ENCODE measurements around the gene NOX4.
"Not testable (repeated sequence)": the region's sequence is repeated elsewhere in the genome, so short reads cannot be mapped to it uniquely, and the experiment has no call there.

Gene NOX4

DNA sequence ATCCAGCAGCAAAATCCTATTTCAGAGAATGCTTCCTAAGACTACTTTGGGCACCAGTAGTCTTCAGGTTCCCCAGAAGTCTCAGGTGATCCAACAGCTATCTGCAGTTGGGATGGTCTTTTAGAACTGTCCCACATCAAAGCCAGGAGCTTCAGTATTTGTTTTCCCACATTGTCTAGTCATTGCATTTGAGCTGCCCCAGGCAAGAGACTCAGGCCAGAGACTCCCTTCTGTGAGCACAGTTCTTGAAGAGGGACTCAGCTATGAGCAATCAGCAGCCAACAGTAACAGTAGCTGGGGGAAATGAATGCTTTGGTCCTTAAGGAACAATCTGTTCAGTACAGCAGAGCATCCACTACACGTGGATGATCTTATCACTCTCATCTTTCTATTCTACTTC is 188.1 kb downstream of the NOX4 start:
- DNase-seq (ENCODE audit: low read depth) = not testable (repeated sequence)

DNA sequence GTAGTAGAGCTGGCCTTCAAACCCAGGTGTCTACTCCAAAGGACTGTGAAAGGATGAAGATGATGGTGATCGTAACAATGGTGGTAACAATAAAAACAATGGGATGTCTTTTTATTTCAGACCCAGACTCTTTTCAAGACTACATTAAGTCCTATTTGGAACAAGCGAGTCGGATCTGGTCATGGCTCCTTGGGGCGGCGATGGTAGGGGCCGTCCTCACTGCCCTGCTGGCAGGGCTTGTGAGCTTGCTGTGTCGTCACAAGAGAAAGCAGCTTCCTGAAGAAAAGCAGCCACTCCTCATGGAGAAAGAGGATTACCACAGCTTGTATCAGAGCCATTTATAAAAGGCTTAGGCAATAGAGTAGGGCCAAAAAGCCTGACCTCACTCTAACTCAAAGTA is 196.2 kb downstream of the NOX4 start:
- not testable (repeated sequence) for DNase-seq (ENCODE audit: low read depth)

DNA sequence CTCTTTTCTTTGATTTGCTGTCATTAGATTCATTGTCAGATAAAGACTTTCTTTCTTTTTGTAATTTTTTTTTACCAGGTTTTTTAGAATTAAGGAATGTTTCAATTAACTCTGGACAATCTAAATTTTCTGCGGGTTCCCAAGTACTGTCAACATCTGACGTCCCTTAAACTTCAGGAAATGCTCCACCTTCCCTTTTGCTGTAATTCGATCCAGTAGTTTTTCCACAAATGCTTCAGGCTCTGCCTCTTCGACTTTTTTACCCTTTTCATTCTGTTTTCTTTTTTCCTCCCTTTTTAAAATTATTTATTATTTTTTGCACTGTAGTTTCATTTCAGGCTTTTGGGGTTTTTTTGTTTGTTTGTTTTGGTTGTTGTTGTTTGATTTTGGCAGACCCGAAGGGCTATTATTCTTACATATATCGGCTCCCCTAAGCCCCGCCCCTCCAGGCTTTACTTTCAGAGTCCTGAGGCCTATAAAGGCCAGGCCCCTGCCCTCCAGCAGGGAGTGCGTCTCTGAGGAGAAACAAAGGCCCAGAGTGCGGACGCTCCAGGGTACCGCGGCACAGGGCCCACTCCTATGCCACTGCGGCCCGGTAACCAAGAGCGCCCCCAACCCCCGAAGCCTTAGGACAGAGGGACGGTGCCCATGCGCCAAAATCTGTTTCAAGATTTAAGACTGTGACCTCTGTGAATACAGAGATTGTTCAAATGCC is 197.1 kb downstream of the NOX4 start:
- DNase-seq (ENCODE audit: low read depth) = no peak

DNA sequence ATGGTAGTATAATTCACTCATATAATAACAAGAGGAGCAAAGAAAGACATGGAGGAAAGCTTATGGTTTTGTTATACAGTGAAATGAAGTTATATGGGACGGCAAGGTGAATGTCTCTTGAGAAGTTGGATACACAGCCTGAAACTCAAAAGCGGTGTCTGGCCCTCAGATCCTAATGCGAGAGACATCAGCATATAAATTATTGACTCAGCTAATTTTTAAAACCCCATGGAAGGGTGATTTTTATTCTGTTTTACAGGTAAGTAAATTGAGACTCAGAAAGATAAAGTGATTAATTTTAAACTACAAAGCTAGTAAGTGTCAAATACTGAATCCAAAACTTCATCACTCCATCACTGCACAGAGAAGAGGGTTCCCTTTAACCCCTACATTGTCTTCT is 203.2 kb downstream of the NOX4 start:
- not testable (repeated sequence) for DNase-seq (ENCODE audit: low read depth)

DNA sequence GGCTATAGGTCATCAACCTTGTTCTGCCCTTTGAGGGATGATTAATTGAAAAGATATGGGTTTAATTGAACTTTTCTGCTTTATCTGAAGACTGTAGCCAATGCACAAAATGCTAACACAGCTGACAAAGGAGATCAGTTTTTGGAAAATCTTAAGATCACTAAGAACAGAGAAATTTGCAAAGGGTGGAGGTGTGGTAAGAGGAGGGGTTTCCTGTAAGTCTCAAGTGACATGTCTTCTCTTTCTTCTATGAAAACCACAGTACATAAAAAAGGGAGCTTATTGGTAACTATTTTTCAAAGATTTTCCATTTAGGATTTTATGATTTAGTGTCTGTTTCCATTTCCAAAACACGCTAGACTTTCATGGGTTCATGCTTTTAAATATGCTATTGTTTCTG is 204.6 kb downstream of the NOX4 start:
- not testable (repeated sequence) for DNase-seq (ENCODE audit: low read depth)

DNA sequence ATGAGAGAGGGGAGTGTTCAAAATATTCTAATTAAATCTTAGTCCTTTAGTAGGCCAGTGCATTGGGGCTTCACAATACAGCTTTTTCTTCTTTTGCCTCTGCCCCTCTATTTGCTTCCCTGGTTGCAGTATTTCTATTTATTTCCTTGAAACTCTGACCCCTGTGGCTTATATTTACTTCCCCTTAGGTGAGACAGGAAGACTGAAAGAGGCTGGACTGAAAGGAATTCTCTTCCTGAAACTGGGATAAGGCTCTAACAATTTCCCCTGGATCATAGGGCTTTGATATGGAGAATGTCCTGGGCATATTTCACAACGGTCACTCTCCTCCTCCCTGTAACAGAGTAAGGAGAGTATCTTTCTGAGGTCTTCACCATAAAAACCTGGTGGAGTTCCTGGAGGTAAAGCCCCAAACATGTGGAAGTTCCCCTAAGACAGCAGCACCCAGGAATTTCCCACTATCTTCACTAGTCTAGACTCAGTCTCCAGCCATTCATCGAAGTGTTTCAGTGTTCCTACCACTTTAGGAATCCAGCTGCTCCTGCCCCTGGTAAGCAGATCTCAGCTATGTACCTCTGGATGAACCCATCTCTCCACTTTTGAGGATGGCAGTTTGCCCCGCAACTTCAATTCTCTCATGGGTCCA is 210.0 kb downstream of the NOX4 start:
- not testable (repeated sequence) for DNase-seq (ENCODE audit: low read depth)

DNA sequence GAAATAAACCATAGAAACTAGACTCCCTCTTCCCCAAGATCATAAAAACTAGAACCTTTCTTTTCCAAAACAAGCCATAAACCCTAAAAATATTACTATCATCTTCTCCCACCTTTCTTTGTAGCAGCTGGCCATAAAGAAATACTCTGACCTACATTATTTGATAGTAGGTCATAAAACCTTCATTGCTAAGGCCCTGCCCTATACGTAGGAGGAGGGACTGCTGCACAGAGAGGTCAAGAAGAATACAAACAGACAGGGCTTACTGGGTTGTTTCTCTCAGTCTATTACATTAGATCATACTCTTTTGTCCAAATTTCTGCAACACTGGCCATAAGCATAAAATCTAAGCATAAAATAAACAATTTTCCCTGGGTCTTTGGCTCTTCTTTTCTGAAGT is 212.0 kb downstream of the NOX4 start:
- DNase-seq (ENCODE audit: low read depth) = no peak

DNA sequence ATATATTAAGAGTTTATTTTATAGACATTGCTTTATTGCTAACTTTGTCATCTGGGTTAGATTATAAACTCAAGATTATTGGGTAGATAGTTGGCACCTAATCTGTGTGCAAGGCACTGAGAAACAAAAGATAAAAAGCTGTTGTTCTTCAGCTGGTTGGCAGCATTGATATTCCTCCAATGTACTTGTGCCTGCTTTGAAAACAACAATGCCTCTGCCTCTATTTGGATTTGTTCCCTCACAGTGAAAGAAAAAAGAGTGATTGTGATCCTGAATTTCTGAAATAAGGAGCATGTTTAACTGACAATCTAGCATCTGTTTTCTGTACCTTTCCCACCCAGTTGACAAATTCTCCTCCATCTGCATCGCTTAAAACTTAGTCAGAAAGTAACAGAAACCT is 215.2 kb downstream of the NOX4 start:
- no peak for DNase-seq (ENCODE audit: low read depth)
